HG02938 (cell line): Measurements from ENCODE around the gene CSRP1.

Experiments used
- ATAC-seq: cut with Tn5 transposase; IDR thresholded peaks from one replicate; pipeline ENCODE4 v1.9.1; 2021; ENCODE audit warnings: mild to moderate bottlenecking, moderate library complexity; ENCODE audit not compliant: unreplicated experiment

Gene CSRP1

DNA sequence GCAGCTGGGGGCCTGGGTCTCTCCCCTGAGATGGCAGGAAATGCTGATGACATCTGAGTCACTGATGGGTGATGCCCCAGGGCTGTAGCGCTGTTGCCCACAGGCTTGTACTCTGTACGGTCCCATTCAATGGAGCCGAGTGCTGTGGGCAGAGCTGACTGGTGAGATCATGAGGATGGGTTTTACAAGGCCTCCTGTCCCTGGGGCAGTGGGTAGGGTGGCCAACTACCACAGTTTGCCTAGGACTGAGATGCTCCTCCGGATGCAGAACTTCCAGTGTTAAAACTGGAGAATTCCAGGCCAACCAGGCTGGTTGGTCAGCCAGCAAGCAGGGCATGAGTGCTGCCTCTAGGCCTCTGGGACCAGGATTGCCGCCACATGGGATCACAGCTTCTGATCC lies 47.1 kb downstream of the CSRP1 start:
- ATAC-seq, result no peak

- no peak for ATAC-seq
Measured at GRCh38 chr1:201459052-201459451, 47.9 kb downstream of the CSRP1 start.

GRCh38 chr1:201457508-201457960 lies 49.4 kb downstream of the CSRP1 start:
- no peak for ATAC-seq

GRCh38 chr1:201456499-201457309 lies 50.2 kb downstream of the CSRP1 start:
- ATAC-seq, result no peak

DNA sequence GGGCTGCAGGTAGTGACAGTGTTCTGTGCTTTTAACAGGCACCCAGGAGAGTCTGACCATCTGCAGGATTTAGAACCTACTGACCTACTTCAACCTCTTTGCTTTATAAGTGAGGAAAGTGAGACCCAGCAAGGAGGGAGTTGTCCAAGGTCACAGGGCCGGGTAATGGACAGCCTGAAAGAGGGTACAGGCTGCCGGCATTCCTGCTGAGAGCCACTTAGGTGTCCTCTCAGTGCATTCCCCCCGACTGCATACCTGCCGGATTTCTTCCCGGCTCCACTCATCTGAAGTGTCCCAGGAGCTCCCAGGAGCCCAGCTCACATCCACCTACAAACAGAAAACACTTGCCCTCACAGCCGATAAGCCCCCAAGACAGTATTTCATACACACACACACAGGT lies 51.8 kb downstream of the CSRP1 start:
- no peak for ATAC-seq

DNA sequence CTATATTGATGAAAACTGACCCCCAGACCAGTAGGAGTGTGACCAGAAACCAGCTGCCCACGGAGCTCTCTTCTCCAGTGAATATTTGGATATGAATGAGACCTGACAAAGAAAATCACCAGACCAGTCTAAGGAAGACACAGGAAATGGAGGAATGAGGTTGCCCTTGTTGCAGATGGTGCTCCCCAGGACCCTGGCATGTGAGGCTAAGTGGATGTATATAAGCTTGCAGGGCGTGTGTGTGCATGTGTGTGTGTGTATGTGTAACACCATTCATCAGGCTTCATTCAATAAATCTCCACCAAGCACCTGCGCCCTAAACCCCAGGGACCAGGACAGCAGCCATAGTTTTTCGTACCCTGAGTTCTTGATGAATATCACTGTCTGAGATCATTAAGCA lies 52.3 kb downstream of the CSRP1 start:
- ATAC-seq, result no peak

DNA sequence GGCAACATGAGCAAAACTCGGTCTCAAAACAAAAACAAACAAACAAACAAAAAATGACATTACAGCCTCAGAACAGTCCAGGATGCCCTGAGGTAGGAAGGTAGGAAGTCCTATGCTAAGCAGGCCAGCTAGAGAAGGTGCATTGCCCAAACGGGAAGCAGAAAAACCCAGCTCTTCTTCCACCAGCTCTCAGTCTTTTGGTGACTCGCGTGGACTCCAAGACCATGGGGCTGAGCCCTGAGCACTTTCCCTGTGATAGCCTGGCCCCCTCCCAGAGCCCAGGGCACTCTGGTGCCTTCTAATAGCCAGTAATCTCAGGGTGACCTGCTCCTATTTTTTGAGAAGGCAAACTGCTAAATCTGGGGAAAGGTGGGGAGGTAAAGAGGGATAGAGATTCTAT lies 54.1 kb downstream of the CSRP1 start:
- ATAC-seq, result no peak

DNA sequence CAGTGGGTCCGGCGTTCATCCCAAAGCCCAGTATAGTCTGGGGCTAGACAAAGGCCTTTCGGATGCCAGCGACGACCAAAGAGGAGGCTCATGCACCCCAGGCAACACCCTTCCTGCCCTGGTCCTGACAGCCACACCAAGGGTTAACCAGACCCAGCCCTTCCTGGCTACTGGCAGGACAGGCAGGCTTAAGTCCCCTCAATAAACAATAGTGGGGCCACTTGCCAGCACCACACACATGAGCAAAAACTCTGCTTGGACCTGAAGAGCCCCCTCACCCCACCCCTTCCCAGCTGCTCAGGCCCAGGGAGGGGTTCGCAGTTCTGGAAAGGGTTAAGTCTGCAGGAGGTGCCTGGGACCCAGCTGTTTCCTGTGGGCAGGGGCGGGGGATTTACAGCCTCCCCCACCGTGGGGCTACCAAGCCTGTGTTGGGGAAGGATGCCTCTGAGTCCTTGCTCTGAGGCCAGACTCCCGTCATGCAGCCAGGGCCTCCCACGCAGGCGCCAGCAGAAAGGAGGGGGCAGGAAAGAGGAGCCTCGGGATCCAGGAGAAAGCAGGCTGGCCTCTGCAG lies 56.1 kb downstream of the CSRP1 start:
- ATAC-seq, result no peak

- no peak for ATAC-seq
Measured at GRCh38 chr1:201448990-201449389, 57.9 kb downstream of the CSRP1 start.

DNA sequence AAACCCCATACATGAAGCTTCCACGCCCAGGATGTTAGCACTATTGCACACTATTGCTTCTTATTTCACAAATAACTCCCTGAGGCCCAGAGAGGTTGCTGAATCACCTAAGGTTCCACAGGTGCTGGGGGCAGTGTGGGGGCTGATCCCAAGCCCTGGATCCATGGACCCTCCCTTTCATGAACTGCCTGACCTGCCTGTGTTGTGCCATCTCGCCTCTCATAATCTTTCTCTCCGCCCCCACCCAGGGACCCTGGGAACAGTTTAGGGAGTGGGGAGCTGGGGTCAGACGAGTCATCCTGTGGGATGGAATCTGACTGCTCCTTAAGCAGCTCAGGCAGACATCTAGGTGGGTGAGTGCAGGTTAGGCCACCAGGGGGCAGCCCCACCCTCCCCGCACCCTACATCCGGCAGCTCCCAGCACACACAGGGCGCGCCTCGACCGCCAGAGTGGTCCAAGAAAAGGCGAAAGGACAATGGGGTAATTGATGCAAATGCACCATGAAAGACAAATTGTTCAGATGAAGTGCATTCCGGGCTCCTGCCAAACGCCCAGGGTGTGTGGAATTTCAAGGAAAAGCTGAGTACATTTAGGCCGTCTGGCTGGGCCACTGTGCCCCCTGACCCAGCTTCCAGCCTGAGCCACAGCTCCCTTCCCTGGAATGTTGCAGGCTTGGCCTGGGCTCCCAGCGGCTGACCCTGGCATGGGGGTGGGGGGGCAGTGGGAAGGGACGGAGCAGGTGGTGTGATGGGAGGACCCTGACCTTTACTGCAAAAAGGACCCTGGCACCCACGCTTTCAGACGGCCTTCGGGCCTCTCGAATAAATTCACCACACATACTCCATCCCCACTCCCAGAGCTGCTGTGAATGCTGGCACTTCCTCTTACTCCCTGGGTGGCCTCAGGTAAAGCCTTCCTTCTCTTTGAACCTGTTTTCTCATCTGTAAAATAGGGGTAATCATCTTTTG lies 58.7 kb downstream of the CSRP1 start:
- ATAC-seq, result no peak

DNA sequence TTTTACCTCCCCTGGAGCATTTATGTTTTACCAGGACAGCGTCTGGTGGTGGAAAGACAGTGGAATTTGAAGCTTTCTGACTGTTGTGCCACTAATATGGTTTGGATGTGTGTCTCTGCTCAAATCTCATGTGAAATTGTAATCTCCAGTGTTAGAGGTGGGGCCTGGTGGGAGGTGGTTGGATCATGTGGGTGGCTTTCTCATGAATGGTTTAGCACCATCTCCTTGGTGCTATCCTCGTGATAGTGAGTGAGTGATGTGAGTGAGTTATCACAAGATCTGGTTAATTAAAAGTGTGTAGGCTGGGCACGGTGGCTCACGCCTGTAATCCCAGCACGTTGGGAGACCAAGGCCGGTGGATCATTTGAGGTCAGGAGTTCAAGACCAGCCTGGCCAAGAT lies 61.6 kb downstream of the CSRP1 start:
- ATAC-seq, result no peak

GRCh38 chr1:201444792-201445191 lies 62.1 kb downstream of the CSRP1 start:
- no peak for ATAC-seq

GRCh38 chr1:201443747-201444146 lies 63.2 kb downstream of the CSRP1 start:
- no peak for ATAC-seq

DNA sequence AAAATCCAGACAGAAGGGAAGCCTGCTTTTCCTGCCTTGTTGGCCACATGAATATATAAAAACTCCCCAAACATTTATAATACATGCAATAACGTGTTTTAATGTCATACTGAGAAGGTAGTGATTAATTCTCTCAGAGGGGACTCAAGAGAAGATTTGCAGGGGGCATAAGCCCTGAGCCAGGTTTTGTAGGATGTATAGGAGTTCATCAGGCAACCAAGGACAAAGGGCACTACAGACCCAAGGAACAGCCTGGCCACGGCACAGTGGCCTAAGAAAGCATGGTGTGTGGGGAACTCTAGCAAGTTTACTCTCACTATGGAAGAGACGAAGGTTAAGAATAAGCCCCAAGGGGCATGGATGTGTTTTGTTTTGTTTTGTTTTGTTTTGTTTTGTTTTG lies 70.0 kb downstream of the CSRP1 start:
- ATAC-seq, result no peak

- ATAC-seq, result no peak
Measured at GRCh38 chr1:201436393-201436792, 70.5 kb downstream of the CSRP1 start.

- no peak for ATAC-seq
Measured at GRCh38 chr1:201434266-201434665, 72.7 kb downstream of the CSRP1 start.

GRCh38 chr1:201433609-201434008 lies 73.3 kb downstream of the CSRP1 start:
- ATAC-seq, result no peak
